B cell (primary cell): ENCODE measurements around the gene MSL3B.
A peak's percentile ranks its signal among the peaks of the same experiment; 100 is the strongest.

Experiments
- ATAC-seq: fragments of 200-7000 bp; cut with Tn5 transposase; one replicate; pipeline ENCODE4 v1.10.0; 2021; ENCODE audit warnings: low read depth, mild to moderate bottlenecking, moderate number of reproducible peaks, moderate library complexity
- CTCF ChIA-PET: fragments of 350-600 bp; sonication (Branson Sonifier 250); formaldehyde crosslinking; loops from one replicate; lab custom pipeline; 2021; ENCODE audit warnings: antibody characterized with exemption, inconsistent platforms; lab: Charles Lee
- POLR2A ChIA-PET: fragments of 350-600 bp; sonication (Branson Sonifier 250); formaldehyde crosslinking; loops from one replicate; lab custom pipeline; 2021; ENCODE audit warnings: antibody characterized with exemption; lab: Charles Lee
- DNase-seq: peaks from one replicate; pipeline ENCODE4 v3.0.0; 2013
- H2AFZ ChIP-seq: 2 replicates; pipeline ENCODE4 v1.6.1; 2012; ENCODE audit warnings: mild to moderate bottlenecking, low read depth, low read length; ENCODE audit not compliant: insufficient read depth, poor library complexity, severe bottlenecking
- H3K27ac ChIP-seq, 2 donors: 1 replicate in 1 of 2; 2 replicates in 1 of 2; pipeline ENCODE4 v1.5.1; 2012 to 2013; ENCODE audit warnings: low read length in 2 of 2, mild to moderate bottlenecking in 2 of 2, moderate library complexity in 1 of 2
- H3K27me3 ChIP-seq, 4 experiments: fragments of 200-600 bp in 1 of 4; sonication (generic) in 1 of 4; replicated peaks in 1 of 4; 1 replicate in 2 of 4; 2 replicates in 2 of 4; pipeline versions ENCODE4 v1.6.1 to v1.7.0; 2013 to 2016; ENCODE audit warnings: low read length in 3 of 4, mild to moderate bottlenecking in 2 of 4, mixed read lengths in 1 of 4, moderate library complexity in 1 of 4; ENCODE audit not compliant: insufficient read depth in 4 of 4, control insufficient read depth in 3 of 4; ENCODE audit errors: control extremely low read depth in 1 of 4
- H3K36me3 ChIP-seq, 2 experiments: replicated peaks in 1 of 2; 1 replicate in 1 of 2; 2 replicates in 1 of 2; pipeline versions ENCODE4 v1.6.1 to v1.7.1; 2013; ENCODE audit warnings: low read length in 1 of 2; ENCODE audit not compliant: insufficient read depth in 2 of 2, control insufficient read depth in 1 of 2; ENCODE audit errors: control extremely low read depth in 1 of 2, extremely low read depth in 1 of 2
- H3K4me1 ChIP-seq, 2 donors: fragments of 200-600 bp in 1 of 2; sonication (generic) in 1 of 2; 1 replicate in 1 of 2; 2 replicates in 1 of 2; pipeline versions ENCODE4 v1.5.1 to v1.6.1; 2013 to 2017; ENCODE audit warnings: low read length in 2 of 2; ENCODE audit not compliant: control insufficient read depth in 2 of 2, insufficient read depth in 2 of 2
- H3K4me2 ChIP-seq: replicated peaks from 2 replicates; pipeline ENCODE3; 2012; ENCODE audit warnings: mild to moderate bottlenecking, low read depth, low read length; ENCODE audit not compliant: poor library complexity, severe bottlenecking
- H3K4me3 ChIP-seq, 5 experiments: fragments of 200-600 bp in 1 of 5; sonication (generic) in 1 of 5; 1 replicate in 3 of 5; 2 replicates in 2 of 5; pipeline versions ENCODE4 v1.5.1 to v1.7.0; 2011 to 2016; ENCODE audit warnings: low read length in 4 of 5, mild to moderate bottlenecking in 4 of 5, low read depth in 2 of 5, control low read depth in 1 of 5, moderate library complexity in 1 of 5; ENCODE audit not compliant: insufficient read depth in 1 of 5; ENCODE audit errors: control extremely low read depth in 1 of 5, extremely low read depth in 1 of 5
- H3K79me2 ChIP-seq: fragments of 200-600 bp; sonication (generic); one replicate; pipeline ENCODE4 v1.6.0; 2016; ENCODE audit warnings: low read length; ENCODE audit not compliant: control insufficient read depth, insufficient read depth
- H3K9ac ChIP-seq: fragments of 200-600 bp; sonication (generic); 2 replicates; pipeline ENCODE4 v1.6.1; 2017; ENCODE audit warnings: mild to moderate bottlenecking, low read length, moderate library complexity
- H3K9me3 ChIP-seq, 3 donors: one replicate each; pipeline versions ENCODE4 v1.6.1 to v1.7.1; 2013; ENCODE audit warnings: low read length in 2 of 3; ENCODE audit not compliant: control insufficient read depth in 2 of 3, insufficient read depth in 1 of 3; ENCODE audit errors: control extremely low read depth in 1 of 3
- H4K20me1 ChIP-seq: 2 replicates; pipeline ENCODE4 v1.6.0; 2012; ENCODE audit warnings: mild to moderate bottlenecking, low read length; ENCODE audit not compliant: insufficient read depth, control insufficient read depth, poor library complexity, severe bottlenecking
- H3K27ac Mint-ChIP-seq: one replicate; pipeline ENCODE4 v1.8.0; 2021; ENCODE audit warnings: mixed read lengths
- H3K27me3 Mint-ChIP-seq: one replicate; pipeline ENCODE4 v1.8.0; 2021; ENCODE audit warnings: mixed read lengths
- H3K4me1 Mint-ChIP-seq: one replicate; pipeline ENCODE4 v1.8.0; 2021; ENCODE audit warnings: mixed read lengths
- H3K4me3 Mint-ChIP-seq: one replicate; pipeline ENCODE4 v1.8.0; 2021; ENCODE audit warnings: mixed read lengths
- H3K9me3 Mint-ChIP-seq: one replicate; pipeline ENCODE4 v1.8.0; 2022; ENCODE audit warnings: mixed read lengths; ENCODE audit not compliant: insufficient read depth
- EZH2 ChIP-seq: IDR thresholded peaks from 2 replicates; pipeline ENCODE4 v1.6.1; 2012; ENCODE audit warnings: borderline replicate concordance, low read depth, mild to moderate bottlenecking, moderate library complexity, low read length; ENCODE audit not compliant: insufficient read depth, poor library complexity, severe bottlenecking
- WGBS: methylation state at CpG from one replicate; pipeline ENCODE4 v1.1.5; 2013; ENCODE audit warnings: missing lambda C conversion rate; ENCODE audit not compliant: insufficient coverage; 5-methylcytosine and 5-hydroxymethylcytosine counted together
- intact Hi-C: fragments of 100-400 bp; cut with micrococcal nuclease; formaldehyde crosslinking; loops from one replicate; pipeline ENCODE4 v1.10.0; 2022
- TF ChIP-seq, protein P1 (sequence below): fragments of 200-600 bp; IDR thresholded peaks from one replicate; pipeline ENCODE4 v1.8.0; 2022; ENCODE audit warnings: antibody characterized with exemption, mild to moderate bottlenecking

Gene MSL3B

DNA sequence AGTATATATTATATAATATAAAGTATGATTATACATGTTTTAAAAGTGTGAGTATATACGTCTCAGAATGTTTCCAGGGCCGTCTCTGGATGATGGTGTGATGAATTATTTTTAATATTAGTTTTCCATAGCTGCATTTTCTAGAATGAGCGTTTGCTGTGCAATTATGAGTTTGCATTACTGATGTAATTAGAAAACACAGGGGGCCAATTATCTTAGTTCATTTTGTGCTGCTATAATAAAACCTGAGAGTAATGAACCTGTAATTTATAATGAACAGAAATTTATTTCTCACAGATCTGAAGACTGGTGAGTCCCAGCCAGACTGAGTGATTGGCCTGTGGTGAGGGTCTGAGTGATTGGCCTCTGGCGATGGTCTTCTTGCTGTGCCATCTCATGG, 9.9 kb downstream of the MSL3B start:
- CTCF ChIA-PET, result interaction anchor here (0.5 to 0.6 kb wide), 2 partner anchors 57 to 156 kb away, joined by 3 to 5 read pairs; no protein-coding TSS in a partner anchor
- Histone ChIP-seq H3K4me3 (no peak overlapping the region), H3K4me2 (no peak overlapping the region), H3K36me3 (no peaks in the 10 kb centered on the region), H4K20me1 (no peaks in the 10 kb centered on the region), H3K27ac (no peak overlapping the region), H3K79me2 (no peaks in the 10 kb centered on the region), H3K9ac (no peak overlapping the region), H3K9me3 (peaks cover 0 to 1% (median 0%) of the 10 kb centered on the region in 3 donors), H2AFZ (no peak overlapping the region), H3K27me3 (no peaks in the 10 kb centered on the region), H3K4me1 (peaks cover 6 to 18% of the 10 kb centered on the region in 2 donors)
- POLR2A ChIA-PET, result no interaction called here
- 100% methylated on average over 1 of the region's 4 CpGs for WGBS
- ATAC-seq (no peak), DNase-seq (no peak)
- intact Hi-C loops, result no loop called here
- H3K4me1 Mint-ChIP-seq, result peaks cover 17% of the 10 kb centered on the region
- H3K27ac Mint-ChIP-seq, result no peak overlapping the region
- H3K4me3 Mint-ChIP-seq, result no peak overlapping the region
- TF ChIP-seq EZH2, result no peak
- TF ChIP-seq, protein P1, sequence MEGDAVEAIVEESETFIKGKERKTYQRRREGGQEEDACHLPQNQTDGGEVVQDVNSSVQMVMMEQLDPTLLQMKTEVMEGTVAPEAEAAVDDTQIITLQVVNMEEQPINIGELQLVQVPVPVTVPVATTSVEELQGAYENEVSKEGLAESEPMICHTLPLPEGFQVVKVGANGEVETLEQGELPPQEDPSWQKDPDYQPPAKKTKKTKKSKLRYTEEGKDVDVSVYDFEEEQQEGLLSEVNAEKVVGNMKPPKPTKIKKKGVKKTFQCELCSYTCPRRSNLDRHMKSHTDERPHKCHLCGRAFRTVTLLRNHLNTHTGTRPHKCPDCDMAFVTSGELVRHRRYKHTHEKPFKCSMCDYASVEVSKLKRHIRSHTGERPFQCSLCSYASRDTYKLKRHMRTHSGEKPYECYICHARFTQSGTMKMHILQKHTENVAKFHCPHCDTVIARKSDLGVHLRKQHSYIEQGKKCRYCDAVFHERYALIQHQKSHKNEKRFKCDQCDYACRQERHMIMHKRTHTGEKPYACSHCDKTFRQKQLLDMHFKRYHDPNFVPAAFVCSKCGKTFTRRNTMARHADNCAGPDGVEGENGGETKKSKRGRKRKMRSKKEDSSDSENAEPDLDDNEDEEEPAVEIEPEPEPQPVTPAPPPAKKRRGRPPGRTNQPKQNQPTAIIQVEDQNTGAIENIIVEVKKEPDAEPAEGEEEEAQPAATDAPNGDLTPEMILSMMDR, result no peak
- H3K9me3 Mint-ChIP-seq, result no peaks in the 10 kb centered on the region
- H3K27me3 Mint-ChIP-seq, result peaks cover 3% of the 10 kb centered on the region

DNA sequence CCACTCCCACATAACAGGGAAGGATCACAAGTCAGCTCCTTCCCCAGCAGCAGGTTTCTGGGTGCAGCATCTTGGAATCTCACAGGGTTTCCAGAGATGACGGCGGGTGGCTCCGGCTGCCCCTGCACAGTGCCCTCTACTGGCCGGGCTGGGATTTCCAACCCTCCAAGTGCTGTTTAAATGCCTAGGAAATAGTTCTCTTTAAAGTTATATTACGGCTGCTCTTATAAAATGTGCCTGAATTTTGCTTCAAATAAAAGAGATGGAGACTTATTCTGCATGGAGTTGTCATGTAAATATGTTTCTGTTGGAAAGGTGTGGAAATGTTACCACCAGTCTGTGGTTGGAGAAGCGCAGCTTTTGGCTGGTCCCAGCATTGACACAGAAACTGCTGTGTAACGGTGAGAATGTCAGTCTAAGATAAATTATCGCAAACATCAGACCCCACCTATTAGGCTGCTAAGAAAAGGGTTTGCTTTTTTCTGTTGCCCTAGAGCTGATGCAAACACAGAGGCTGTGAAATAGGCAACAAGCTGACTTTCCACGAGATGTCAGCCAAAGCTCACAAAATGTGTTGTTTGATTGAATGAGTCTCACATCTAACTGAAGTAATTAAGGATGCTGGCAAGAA, 10.6 kb downstream of the MSL3B start:
- Mint-ChIP-seq H3K27ac (no peak overlapping the region), H3K9me3 (no peaks in the 10 kb centered on the region), H3K4me1 (peaks cover 20% of the 10 kb centered on the region), H3K4me3 (no peak overlapping the region), H3K27me3 (peaks cover 5% of the 10 kb centered on the region)
- no peaks in the 10 kb centered on the region for H4K20me1 ChIP-seq
- no peaks in the 10 kb centered on the region for H3K27me3 ChIP-seq
- H2AFZ ChIP-seq, result no peak overlapping the region
- WGBS, result 31% methylated on average over 5 of the region's 9 CpGs
- H3K79me2 ChIP-seq, result no peaks in the 10 kb centered on the region
- ATAC-seq (no peak), DNase-seq (peak; percentile 58)
- intact Hi-C loops, result no loop called here
- TF ChIP-seq EZH2, result no peak
- TF ChIP-seq, protein P1, result peak; percentile 76
- H3K4me2 ChIP-seq, result no peak overlapping the region
- CTCF ChIA-PET, result interaction anchor here (0.5 kb wide), 1 partner anchor 157 kb away, joined by 3 read pairs; no protein-coding TSS in a partner anchor
- no peaks in the 10 kb centered on the region for H3K36me3 ChIP-seq
- H3K4me1 ChIP-seq, result peaks cover 6 to 19% of the 10 kb centered on the region in 2 donors
- no peak overlapping the region for H3K27ac ChIP-seq
- POLR2A ChIA-PET, result no interaction called here
- H3K4me3 ChIP-seq, result no peak overlapping the region
- no peaks in the 10 kb centered on the region for H3K9me3 ChIP-seq
- H3K9ac ChIP-seq, result no peak overlapping the region
